Hematopoietic multipotent progenitor cell (in vitro differentiated cells): ENCODE data around the gene SMG6. TPM values are rescaled to one million over a fixed set of nuclear protein-coding genes. Genes with fewer than 3 reads are reported as not detected.
A peak's percentile ranks its signal among the peaks of the same experiment; 100 is the strongest.

Experiments
- DNase-seq, 3 donors: peaks; one replicate each; pipeline ENCODE4 v3.0.0-alpha.2; 2011 to 2015; ENCODE audit warnings: low read depth in 2 of 3, low spot score in 2 of 3
- total RNA-seq: library from RNA; depleted of rRNA; stranded (reverse); fragments of >200 nt; gene quantifications from one replicate; pipeline ENCODE4 v1.2.3, GENCODE V29; 2012

SMG6 gene
- total RNA-seq, 1 donor, result 27.5 TPM

- DNase-seq, result no peak
Observed at GRCh38 chr17:2055292-2056205, 248.0 kb downstream of the SMG6 start.

- DNase-seq, result peak; percentile 56 to 73 (median 72)
Observed at GRCh38 chr17:2054512-2055291, 248.9 kb downstream of the SMG6 start, which contains the start of gene HIC1. Gene HIC1, plus strand, starts transcription at chr17:2055103. Its CDS starts 1,588 bp downstream, at chr17:2056691.

GRCh38 chr17:2054262-2054511 is 249.4 kb downstream of the SMG6 start:
- DNase-seq, result no peak

- DNase-seq, result peak; percentile 72 to 86 (median 81)
Observed at GRCh38 chr17:2053380-2054261, 250.0 kb downstream of the SMG6 start.

- DNase-seq, result no peak
Observed at GRCh38 chr17:2051933-2052559, 251.5 kb downstream of the SMG6 start.

- no peak for DNase-seq
Observed at GRCh38 chr17:2051061-2051932, 252.3 kb downstream of the SMG6 start.

GRCh38 chr17:2050300-2051060 is 253.1 kb downstream of the SMG6 start:
- peak; percentile 69 to 76 (median 76) for DNase-seq

GRCh38 chr17:2049333-2050299 is 254.0 kb downstream of the SMG6 start:
- DNase-seq, result peak; percentile 84 to 86 (median 85)

GRCh38 chr17:2048805-2049204 is 254.8 kb downstream of the SMG6 start:
- DNase-seq, result no peak

- no peak for DNase-seq
Observed at GRCh38 chr17:2047590-2047989, 256.0 kb downstream of the SMG6 start.

- DNase-seq, result no peak
Observed at GRCh38 chr17:2044263-2044894, 259.2 kb downstream of the SMG6 start.

GRCh38 chr17:2043785-2044184 is 259.8 kb downstream of the SMG6 start:
- DNase-seq, result no peak

GRCh38 chr17:2042933-2043332 is 260.7 kb downstream of the SMG6 start:
- no peak for DNase-seq

- peak in 1 of 3 donors; percentile 53 for DNase-seq
Observed at GRCh38 chr17:2042390-2042847, 261.2 kb downstream of the SMG6 start.

GRCh38 chr17:2041561-2042389 is 261.8 kb downstream of the SMG6 start, which contains the start of gene OVCA2:
Gene OVCA2, plus strand, starts transcription at chr17:2042022. Its CDS starts 26 bp downstream, at chr17:2042048.
- peak; percentile 93 to 97 (median 96) for DNase-seq
